GM12873 (cell line): ENCODE data around the gene PPP1R9B.

Experiments used
- CTCF ChIP-seq: IDR thresholded peaks from 2 replicates; pipeline ENCODE4 v1.5.1; 2012; ENCODE audit warnings: low read depth, mild to moderate bottlenecking, moderate library complexity, low read length, control low read depth; ENCODE audit not compliant: insufficient read depth; ENCODE audit errors: missing control alignments

Gene PPP1R9B

DNA sequence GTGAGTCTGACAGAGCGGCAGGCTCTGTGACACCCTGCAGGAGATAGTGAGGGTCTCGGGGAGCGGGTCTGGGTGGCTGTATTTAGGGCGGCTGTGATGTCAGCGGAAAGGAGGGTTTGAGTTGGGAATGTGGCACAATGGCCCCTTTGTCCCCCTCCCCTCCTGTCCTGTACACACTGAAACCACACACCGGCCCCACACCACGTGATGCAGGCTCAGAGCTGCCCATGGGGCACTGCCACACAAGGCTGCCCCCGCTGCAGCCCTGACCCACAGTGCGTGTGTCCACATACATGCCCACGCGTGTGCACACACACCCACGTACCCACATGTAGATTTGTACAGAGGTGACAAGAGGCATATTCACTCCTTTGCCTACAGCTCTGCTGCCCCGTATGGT, 30.7 kb upstream of the PPP1R9B start:
- no peak for TF ChIP-seq CTCF

DNA sequence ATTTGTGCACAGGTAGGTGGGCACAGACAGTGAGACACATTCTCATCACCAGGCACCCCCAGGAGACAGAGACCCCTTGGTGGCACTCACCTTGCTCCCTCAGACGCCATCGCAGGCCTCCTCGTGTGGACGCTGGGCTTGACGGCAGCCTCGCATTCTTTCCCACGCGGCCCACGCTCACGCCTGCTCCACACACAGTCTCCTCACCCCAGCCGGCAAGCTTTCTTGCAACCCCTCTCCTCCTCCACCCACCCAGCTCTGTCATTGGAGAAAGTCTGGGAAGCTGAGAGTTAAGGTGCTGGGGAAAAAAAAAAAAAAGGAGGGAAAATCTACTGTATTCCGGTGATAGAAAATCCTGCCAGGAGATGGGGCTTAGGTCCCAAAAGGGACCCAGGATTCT, 30.1 kb upstream of the PPP1R9B start:
- no peak for TF ChIP-seq CTCF

DNA sequence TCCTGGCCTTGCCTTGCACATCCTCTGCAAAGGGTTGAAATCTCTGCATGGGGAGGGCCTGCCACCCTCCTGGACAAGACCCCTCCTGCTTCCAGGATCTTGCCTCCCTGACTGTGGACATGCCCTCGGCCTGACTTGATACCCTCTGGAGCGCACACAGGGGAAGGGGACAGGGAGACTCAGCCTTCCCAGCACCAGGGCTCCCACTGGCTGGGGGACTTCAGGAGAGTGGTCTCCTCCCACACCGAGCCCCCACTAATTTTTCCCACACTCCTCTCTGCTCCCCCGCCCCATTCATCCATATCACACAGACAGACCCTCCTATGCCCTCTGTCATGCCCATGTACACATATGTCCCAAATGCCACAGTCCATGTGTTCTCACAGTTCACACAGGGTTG, 29.6 kb upstream of the PPP1R9B start:
- no peak for TF ChIP-seq CTCF

DNA sequence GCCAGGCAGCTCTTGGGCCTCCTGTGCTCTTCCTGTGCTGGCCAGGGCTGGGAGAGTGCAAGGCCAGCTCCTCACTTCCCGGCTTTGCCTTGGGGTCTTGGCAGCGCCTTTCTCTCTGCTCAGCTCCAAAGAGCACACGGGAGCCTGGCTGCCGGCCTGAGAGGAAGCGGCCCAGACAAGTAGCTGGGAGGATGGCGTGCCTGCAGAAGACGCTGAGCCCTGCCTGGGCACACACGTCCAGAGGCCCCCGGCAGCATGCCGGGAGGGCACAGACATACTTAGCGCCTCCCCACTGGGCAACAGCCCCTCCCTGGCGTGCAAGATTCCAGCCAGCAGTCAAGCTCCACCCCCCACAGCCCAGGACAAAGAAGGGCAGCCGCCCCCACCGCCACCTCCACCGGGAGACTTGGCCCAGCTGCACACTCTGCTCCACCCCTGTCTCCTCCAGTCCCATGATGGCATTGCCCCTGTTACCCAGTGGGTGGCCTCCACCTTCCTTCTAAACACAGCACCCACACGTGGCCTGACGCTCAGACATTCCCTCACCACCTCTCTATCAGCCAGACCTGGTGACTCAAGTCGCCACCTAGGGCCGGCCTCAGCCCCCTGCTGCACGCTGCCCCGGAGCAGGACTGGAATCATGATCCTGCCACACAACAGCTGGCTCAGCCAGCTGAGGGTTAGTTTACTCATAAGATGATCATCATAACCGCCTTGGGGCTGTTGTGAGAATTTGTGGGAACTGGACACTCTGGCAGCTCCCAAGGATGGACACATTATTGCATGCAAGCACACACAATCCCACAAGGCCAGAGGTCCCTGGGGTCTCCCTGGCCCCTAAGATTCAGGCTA, 27.7 kb upstream of the PPP1R9B start:
- peak; percentile 72 for TF ChIP-seq CTCF

GRCh38 chr17:50177476-50177875, 27.0 kb upstream of the PPP1R9B start:
- TF ChIP-seq CTCF = no peak

- TF ChIP-seq CTCF = peak; percentile 9
Measured at GRCh38 chr17:50176559-50177357, 26.3 kb upstream of the PPP1R9B start.

GRCh38 chr17:50175035-50175807, 24.7 kb upstream of the PPP1R9B start:
- TF ChIP-seq CTCF = no peak
